DMS79 treated with DMSO at 0.1 percent for 48 hours (cell line): ENCODE data around the gene NAP1L4.

Source experiments
- DNase-seq: peaks from one replicate; lab custom pipeline; 2025; lab: John Stamatoyannopoulos, UW

Gene NAP1L4

DNA sequence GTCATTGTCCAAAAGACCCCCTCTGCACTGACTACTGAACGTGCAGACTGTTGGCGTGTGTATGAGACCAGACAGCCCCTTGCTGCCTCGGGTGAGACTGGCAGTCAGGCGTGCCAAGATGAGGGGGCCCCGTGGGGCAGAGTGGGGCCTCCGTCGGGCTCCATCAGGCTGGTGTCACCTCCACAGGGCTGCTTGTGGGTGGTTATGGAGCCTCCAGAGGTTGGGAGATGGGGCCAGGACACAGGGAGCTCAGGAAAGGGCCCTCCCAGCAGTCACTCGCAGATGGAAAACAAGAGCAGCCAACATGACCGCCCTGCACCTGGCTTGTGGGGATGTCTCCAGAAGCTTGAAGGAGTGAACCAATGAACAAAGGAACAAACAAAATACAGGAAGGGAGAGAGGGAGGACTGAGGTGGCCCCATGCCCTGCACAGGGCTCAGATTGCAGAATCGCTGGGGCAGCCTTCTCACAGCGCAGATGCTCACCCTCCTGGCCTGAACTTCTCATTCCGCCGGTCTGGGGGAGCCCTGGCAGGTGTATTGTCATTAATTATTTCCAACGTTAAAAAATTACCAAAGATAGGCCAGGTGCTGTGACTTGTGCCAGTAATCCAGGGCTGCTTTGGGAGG, 57.4 kb downstream of the NAP1L4 start:
- no peak for DNase-seq

DNA sequence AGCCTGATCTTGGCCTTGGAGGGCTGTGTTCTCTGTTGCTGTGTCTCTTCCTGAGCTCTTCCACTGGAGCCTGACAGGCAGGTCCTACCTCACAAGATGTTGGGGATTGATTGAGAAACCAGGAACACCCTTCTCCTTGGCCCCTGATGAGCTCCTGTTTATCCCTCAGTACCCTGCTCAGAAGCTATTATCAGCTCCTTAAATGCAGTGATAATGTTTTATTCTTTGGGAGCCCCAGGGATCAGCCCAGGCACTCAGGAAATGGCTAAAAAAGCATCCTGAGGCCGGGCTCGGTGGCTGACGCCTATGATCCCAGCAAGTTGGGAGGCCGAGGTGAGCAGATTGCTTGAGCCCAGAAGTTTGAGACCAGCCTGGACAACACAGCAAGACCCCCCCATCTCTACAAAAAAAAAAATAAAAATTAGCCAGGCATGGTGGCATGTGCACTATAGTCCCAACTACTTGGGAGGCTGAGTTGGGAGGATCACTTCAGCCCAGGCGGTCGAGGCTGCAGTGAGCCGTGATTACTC, 58.0 kb downstream of the NAP1L4 start:
- no peak for DNase-seq

- no peak for DNase-seq
Measured at GRCh38 chr11:2933375-2934020, 58.6 kb downstream of the NAP1L4 start.

DNA sequence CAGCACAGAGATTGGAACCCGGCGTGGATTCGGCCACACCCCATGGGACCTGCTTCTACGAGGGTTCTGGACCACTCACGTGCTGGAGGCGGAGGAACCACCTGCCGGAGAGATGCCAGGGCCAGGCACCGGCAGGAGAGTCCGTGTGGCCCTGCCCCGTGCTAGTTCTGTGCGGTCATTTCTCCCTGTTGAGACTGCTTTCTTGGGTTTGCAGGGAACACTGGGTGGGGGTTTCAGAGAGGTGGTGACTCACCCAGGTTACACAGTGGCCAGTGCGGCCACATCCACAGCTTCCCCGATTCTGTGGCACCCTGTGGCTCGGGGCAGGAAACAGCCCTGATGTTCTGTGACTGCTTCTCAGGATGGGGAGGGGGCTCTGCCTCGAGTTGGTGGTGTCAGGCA, 59.3 kb downstream of the NAP1L4 start:
- no peak for DNase-seq

GRCh38 chr11:2931771-2932738, 60.1 kb downstream of the NAP1L4 start:
- DNase-seq = no peak

GRCh38 chr11:2931420-2931746, 60.7 kb downstream of the NAP1L4 start:
- no peak for DNase-seq

GRCh38 chr11:2930704-2931419, 61.3 kb downstream of the NAP1L4 start:
- DNase-seq = peak; percentile 31

- no peak for DNase-seq
Measured at GRCh38 chr11:2929950-2930703, 62.0 kb downstream of the NAP1L4 start.

DNA sequence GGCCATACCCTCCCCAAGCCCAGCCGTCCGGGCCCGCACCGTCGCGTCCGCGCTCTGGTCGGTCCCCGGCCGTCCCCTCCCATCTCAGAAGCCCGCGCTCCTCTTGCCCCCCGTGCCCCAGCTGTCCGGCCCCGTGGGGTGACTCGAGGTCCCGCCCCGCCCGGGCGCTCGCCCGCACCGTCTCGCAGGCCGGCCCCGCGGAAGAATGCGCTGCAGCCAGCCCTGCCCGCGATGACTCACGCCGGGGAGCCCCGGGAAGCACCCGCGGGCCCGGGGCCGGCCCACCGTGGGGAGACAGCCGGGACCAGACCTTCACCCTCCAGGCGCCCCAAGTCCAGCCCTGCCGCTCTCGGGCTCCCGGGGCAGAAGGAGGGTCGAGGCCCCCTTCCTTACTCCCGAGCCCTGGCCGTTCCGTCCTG, 62.6 kb downstream of the NAP1L4 start:
- DNase-seq = no peak

GRCh38 chr11:2928605-2929530, 63.3 kb downstream of the NAP1L4 start, which contains the start of gene PHLDA2:
PHLDA2 (minus strand) TSS chr11:2929420; CDS start chr11:2929364, 56 bp downstream.
- DNase-seq = no peak

- no peak for DNase-seq
Measured at GRCh38 chr11:2927851-2928604, 64.1 kb downstream of the NAP1L4 start.

DNA sequence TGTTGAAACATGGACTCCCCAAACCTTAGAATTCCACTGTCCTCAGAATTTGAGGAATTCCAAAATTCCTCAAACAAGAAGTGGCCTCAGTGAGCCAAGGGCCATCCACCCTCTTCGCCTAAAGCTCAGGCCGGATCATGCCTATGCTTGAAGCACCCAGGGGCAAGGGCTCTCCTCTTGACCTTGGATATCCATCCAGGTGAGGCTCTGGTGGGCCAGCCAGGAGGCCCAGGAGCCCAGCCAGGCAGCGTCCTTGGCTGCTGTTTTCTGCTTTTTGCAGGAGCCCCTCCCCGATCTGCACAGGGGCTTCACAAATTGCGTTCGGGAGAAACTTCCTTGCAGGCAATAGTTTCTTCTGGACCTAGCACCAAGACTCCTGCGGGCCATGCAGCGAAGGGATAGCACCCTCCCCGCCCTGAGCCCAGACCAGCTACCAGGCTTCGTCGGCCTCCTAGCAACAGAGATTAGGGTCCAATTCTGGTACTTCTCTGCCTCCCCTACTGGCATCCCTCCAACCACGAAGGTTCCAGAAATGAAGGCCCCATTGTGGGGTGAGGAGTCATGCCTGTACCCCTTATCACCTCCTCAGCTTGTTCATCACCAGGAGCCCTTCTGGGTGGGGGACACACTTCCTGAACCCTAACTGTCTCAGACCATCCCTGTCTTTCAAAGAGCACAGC, 64.9 kb downstream of the NAP1L4 start:
- no peak for DNase-seq

DNA sequence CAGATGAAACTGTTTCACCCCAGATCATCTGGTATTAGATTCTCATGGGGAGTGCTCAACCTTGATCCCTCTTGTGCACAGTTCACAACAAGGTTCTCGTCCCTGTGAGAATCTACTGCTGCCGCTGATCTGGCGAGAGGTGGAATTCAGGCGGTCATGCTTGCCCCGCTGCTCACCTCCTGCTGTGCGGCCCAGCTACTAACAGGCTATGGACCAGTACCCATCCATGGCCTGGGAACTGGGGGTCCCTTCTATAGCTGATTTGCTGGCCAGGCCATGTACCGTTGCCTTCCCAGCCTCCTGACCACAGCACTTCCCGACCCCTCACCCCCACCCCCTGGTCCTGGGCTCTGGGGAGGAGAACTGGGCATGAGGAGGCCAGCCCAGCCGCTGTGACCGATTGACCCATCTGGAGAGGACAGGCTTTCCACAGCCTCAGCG, 65.5 kb downstream of the NAP1L4 start:
- no peak for DNase-seq

- no peak for DNase-seq
Measured at GRCh38 chr11:2924821-2925675, 67.1 kb downstream of the NAP1L4 start.

DNA sequence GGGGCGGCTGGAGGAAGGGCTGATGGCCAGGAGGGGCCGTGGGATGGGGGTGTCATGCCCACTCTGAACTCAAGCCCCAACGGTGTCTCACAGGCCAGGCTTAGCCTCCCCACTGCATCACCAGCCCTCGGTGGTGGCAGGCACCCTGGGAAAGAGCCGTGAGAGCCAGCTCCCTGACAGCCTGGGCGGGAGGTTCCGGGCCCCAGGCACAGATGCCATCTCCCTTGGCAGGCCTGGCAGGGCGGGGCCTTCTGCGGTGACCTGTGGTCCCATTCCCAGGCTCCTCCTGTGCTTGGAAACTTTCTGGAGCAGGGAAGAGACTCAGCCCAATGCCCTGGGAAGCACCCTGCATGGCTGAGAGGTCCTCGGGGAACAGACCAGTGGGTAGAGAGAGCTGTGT, 67.7 kb downstream of the NAP1L4 start:
- DNase-seq = no peak

DNA sequence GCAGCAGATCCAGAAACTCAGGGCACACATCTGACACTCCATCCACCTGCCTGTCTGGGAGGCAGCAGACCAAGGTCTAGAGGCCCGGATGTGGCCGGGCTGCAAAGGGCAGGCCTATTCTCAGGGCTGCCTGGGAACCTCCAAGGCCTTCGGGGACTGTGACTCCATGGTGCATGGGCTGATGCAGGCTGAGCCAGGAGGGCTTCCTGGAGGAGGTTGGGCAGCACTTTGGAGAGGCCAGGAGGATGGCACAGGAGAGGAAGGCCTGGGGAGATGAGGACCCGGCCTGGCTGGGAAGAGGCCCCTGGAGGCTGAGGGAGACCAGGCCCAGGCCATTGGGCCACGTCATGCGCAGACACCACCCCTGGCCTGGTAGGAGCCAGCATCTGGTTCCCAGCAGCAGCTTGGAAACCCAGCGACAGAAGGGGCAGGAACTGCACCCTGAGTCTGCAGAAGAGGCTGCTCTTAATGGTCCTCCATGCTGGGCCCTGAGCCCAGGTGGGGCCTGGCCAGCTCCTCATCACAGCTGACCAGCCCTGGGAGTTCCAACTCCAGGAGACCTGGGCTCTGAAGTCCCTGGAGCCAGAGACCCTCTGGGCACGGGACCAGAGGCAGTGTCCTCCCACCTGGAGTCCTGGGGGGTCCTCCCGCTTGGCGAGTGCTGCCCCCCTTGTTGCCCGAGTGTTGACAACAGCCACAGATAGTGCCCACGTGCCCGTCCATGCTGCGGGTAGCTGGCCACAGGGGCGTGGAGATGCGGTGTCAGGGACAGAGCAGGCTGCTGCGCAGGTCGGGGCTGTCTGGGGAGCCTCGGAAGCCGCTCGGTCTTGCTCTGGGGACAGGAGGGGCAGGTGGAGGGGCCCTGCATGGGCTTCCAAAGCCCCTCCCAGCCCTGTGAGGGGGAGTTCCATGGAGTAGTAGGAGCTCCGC, 68.4 kb downstream of the NAP1L4 start:
- no peak for DNase-seq

GRCh38 chr11:2922655-2923054, 69.5 kb downstream of the NAP1L4 start:
- DNase-seq = no peak
